Mesendoderm (in vitro differentiated cells): Measurements from ENCODE around the gene GBF1. TPM values are rescaled to one million over a fixed set of nuclear protein-coding genes. Genes with fewer than 3 reads are reported as not detected.

Experiments used
- DNase-seq: peaks from one replicate; pipeline ENCODE4 v3.0.0; 2013
- H2AK5ac ChIP-seq: 2 replicates; pipeline ENCODE4 v1.6.1; 2013; ENCODE audit warnings: low read length, inconsistent platforms
- H2BK120ac ChIP-seq: 2 replicates; pipeline ENCODE4 v1.6.1; 2013; ENCODE audit warnings: low read depth, mild to moderate bottlenecking, low read length, moderate library complexity, mixed read lengths
- H2BK15ac ChIP-seq: replicated peaks from 2 replicates; pipeline ENCODE4 v1.6.1; 2013; ENCODE audit warnings: low read depth, mild to moderate bottlenecking, moderate library complexity
- H2BK5ac ChIP-seq: 2 replicates; pipeline ENCODE4 v1.6.1; 2013; ENCODE audit warnings: low read length, inconsistent platforms
- H3K18ac ChIP-seq: 2 replicates; pipeline ENCODE4 v1.6.1; 2013; ENCODE audit warnings: mild to moderate bottlenecking, low read length, mixed read lengths
- H3K23ac ChIP-seq: one replicate; pipeline ENCODE4 v1.6.1; 2013; ENCODE audit warnings: low read length
- H3K27ac ChIP-seq: 2 replicates; pipeline ENCODE4 v1.5.1; 2013; ENCODE audit warnings: low read depth, mild to moderate bottlenecking, inconsistent platforms, low read length, moderate library complexity
- H3K27me3 ChIP-seq: 2 replicates; pipeline ENCODE4 v1.6.1; 2013; ENCODE audit warnings: low read length, control low read depth, mild to moderate bottlenecking, inconsistent platforms; ENCODE audit not compliant: insufficient read depth, poor library complexity
- H3K36me3 ChIP-seq: 2 replicates; pipeline ENCODE4 v1.6.1; 2013; ENCODE audit warnings: low read length, inconsistent platforms; ENCODE audit not compliant: control insufficient read depth, insufficient read depth
- H3K4ac ChIP-seq: one replicate; pipeline ENCODE4 v1.6.1; 2013; ENCODE audit warnings: low read depth, mild to moderate bottlenecking, low read length, moderate library complexity
- H3K4me1 ChIP-seq: 2 replicates; pipeline ENCODE4 v1.6.1; 2013; ENCODE audit warnings: low read depth, low read length, inconsistent platforms; ENCODE audit not compliant: control insufficient read depth
- H3K4me2 ChIP-seq: 2 replicates; pipeline ENCODE4 v1.6.1; 2013; ENCODE audit warnings: low read length
- H3K4me3 ChIP-seq: 2 replicates; pipeline ENCODE4 v1.5.1; 2013; ENCODE audit warnings: mild to moderate bottlenecking, low read length
- H3K56ac ChIP-seq: one replicate; pipeline ENCODE4 v1.6.1; 2013; ENCODE audit warnings: low read length
- H3K79me1 ChIP-seq: 2 replicates; pipeline ENCODE4 v1.6.1; 2013; ENCODE audit warnings: low read length, inconsistent platforms
- H3K79me2 ChIP-seq: 2 replicates; pipeline ENCODE4 v1.6.1; 2013; ENCODE audit warnings: mild to moderate bottlenecking, low read length; ENCODE audit not compliant: control insufficient read depth, insufficient read depth
- H3K9ac ChIP-seq: 2 replicates; pipeline ENCODE4 v1.6.1; 2013; ENCODE audit warnings: low read length, inconsistent platforms
- H4K5ac ChIP-seq: one replicate; pipeline ENCODE4 v1.6.1; 2013; ENCODE audit warnings: low read length
- H4K8ac ChIP-seq: one replicate; pipeline ENCODE4 v1.6.1; 2013; ENCODE audit warnings: low read depth, mild to moderate bottlenecking, control low read depth, low read length, moderate library complexity
- WGBS: extraction: QIAGEN DNeasy Blood & Tissue Kit; methylation state at CpG from one replicate; pipeline ENCODE4 v1.1.7; 2013; ENCODE audit warnings: low lambda C conversion rate, missing lambda C conversion rate; ENCODE audit not compliant: insufficient coverage; ENCODE audit errors: extremely low coverage; 5-methylcytosine and 5-hydroxymethylcytosine counted together
- polyA plus RNA-seq, 2 experiments: library from polyadenylated mRNA; stranded (reverse); fragments of 200-250 nt; gene quantifications; one replicate each; pipeline ENCODE4 v1.2.3, GENCODE V29; 2013

Gene GBF1, protein sequence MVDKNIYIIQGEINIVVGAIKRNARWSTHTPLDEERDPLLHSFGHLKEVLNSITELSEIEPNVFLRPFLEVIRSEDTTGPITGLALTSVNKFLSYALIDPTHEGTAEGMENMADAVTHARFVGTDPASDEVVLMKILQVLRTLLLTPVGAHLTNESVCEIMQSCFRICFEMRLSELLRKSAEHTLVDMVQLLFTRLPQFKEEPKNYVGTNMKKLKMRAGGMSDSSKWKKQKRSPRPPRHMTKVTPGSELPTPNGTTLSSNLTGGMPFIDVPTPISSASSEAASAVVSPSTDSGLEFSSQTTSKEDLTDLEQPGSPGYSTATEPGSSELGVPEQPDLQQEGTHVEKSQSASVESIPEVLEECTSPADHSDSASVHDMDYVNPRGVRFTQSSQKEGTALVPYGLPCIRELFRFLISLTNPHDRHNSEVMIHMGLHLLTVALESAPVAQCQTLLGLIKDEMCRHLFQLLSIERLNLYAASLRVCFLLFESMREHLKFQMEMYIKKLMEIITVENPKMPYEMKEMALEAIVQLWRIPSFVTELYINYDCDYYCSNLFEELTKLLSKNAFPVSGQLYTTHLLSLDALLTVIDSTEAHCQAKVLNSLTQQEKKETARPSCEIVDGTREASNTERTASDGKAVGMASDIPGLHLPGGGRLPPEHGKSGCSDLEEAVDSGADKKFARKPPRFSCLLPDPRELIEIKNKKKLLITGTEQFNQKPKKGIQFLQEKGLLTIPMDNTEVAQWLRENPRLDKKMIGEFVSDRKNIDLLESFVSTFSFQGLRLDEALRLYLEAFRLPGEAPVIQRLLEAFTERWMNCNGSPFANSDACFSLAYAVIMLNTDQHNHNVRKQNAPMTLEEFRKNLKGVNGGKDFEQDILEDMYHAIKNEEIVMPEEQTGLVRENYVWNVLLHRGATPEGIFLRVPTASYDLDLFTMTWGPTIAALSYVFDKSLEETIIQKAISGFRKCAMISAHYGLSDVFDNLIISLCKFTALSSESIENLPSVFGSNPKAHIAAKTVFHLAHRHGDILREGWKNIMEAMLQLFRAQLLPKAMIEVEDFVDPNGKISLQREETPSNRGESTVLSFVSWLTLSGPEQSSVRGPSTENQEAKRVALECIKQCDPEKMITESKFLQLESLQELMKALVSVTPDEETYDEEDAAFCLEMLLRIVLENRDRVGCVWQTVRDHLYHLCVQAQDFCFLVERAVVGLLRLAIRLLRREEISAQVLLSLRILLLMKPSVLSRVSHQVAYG (N-terminal part only)
- polyA plus RNA-seq (2013, experiment 1 of 2), result 11.9 TPM
- polyA plus RNA-seq (2013, experiment 2 of 2), result 11.5 TPM

DNA sequence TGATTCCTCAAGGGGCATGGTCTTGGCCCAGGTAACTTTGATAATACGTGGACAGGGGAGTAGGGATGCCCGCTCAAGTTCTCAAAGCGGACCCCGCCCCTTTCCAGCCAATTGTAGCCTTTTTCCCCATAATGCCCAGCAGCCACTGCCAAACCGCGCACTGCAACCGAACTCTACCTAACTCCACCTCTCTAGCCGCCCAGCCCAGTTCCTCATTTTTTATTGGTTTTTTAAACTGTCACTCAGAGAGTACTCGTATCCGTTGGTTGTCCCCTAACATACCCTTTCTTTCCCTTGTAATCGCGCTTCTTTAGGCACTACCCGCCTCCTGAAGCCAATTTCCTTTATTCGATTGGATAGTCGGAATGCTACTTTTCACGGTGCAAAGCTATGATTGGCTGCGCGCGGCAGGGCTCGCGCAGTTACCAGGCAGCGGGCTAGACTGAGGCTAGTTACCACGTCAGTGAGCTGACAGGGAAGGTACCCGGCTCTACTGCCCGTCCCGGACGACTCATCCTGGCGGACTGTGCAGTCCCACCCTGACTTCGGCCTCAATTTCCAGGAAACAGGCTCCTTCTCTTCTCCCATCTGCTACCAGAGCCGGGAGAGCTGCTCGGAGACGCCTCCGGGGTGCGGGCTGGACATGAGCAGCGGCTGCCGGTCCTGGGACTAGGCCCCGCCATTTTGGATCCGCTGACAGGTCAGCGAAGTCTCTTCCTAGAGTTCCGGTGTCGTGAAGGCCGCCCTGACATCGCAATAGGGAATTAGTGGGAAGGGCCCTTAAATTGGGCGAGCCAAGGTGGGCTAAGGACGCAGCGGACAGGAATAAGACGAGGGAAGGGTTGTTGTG lies at the start of gene GBF1:
GBF1 (plus strand) TSS at position 451 of the 850 bp plus-strand sequence. CDS start 13,407 bp downstream, outside the sequence.
- Histone ChIP-seq H3K79me2 (peaks cover 21% of the 10 kb centered on the region), H2BK15ac (no peak within 1 kb of the TSS), H3K4ac (peak within 1 kb of the TSS; percentile 5), H3K9ac (peak within 1 kb of the TSS; percentile 80), H3K27me3 (peaks cover 9% of the 10 kb centered on the region), H3K56ac (peak within 1 kb of the TSS; percentile 93), H4K5ac (peak within 1 kb of the TSS; percentile 62), H2BK5ac (no peak within 1 kb of the TSS), H3K27ac (peak within 1 kb of the TSS; percentile 14), H3K4me1 (peaks cover 10% of the 10 kb centered on the region), H3K23ac (peak within 1 kb of the TSS; percentile 55), H2AK5ac (no peak within 1 kb of the TSS), H3K4me2 (peak within 1 kb of the TSS; percentile 91), H2BK120ac (no peak within 1 kb of the TSS), H4K8ac (peak within 1 kb of the TSS; percentile 68), H3K79me1 (peaks cover 15% of the 10 kb centered on the region), H3K18ac (peak within 1 kb of the TSS; percentile 62), H3K36me3 (no peaks in the 10 kb centered on the region), H3K4me3 (peak within 1 kb of the TSS; percentile 79)
- DNase-seq, result peak; percentile 100
- WGBS, result no CpG with 5 or more reads among the region's 47 CpGs

DNA sequence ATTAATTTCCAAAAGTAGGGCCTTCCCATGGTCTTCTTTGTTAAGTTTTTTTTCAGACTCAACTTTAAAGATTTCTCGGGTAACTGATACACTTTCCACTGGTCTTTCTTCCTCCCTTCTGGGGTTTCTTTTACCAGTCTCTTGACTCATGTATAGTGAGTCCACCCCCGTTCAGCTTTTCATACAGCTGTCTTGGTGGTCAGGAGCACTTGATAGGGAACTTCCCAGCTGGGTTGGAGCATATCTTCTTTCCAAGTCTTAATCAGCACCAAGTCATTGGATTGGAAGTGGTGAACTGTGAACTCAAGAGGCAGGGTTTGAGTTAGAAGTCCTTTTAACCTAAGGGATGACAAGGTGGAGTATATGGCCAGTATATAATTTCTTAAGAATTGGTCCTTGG lies 48.4 kb upstream of the GBF1 start:
- Histone ChIP-seq H3K27ac (no peak overlapping the region), H3K23ac (no peak overlapping the region), H2BK5ac (no peak overlapping the region), H3K4me3 (no peak overlapping the region), H2BK15ac (no peak overlapping the region), H4K8ac (no peak overlapping the region), H3K36me3 (no peaks in the 10 kb centered on the region), H3K9ac (no peak overlapping the region), H3K4ac (no peak overlapping the region), H3K4me1 (no peaks in the 10 kb centered on the region), H3K79me1 (no peaks in the 10 kb centered on the region), H2AK5ac (no peak overlapping the region), H3K56ac (no peak overlapping the region), H3K18ac (no peak overlapping the region), H4K5ac (no peak overlapping the region), H3K27me3 (no peaks in the 10 kb centered on the region), H3K79me2 (no peaks in the 10 kb centered on the region), H2BK120ac (no peak overlapping the region), H3K4me2 (no peak overlapping the region)
- no peak for DNase-seq
- no CpG with 5 or more reads among the region's 2 CpGs for WGBS

DNA sequence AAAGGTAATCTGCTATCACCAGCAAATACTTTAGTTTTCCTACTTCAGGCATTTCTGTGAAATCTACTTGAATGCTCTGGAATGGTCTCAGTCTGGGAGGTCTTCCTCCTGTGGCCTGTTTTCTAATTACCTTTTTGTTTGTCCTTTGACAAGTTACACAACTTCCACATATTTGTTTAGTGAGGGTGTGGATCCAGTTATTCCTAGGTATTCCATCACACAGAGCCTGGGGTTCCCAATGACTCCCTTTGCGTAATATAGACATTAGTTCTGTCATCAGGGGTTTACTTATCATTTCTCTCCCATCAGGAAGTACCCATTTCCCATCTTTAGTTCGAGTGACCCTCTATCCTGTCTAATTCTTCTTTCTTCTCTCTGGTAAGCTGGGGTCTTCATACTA lies 47.3 kb upstream of the GBF1 start:
- Histone ChIP-seq H3K4me2 (no peak overlapping the region), H3K79me1 (no peaks in the 10 kb centered on the region), H3K18ac (no peak overlapping the region), H3K36me3 (no peaks in the 10 kb centered on the region), H3K27me3 (no peaks in the 10 kb centered on the region), H2BK120ac (no peak overlapping the region), H3K79me2 (no peaks in the 10 kb centered on the region), H3K4me1 (no peaks in the 10 kb centered on the region), H2BK15ac (no peak overlapping the region), H3K23ac (no peak overlapping the region), H3K56ac (no peak overlapping the region), H4K8ac (no peak overlapping the region), H3K4ac (no peak overlapping the region), H3K27ac (no peak overlapping the region), H3K9ac (no peak overlapping the region), H2BK5ac (no peak overlapping the region), H3K4me3 (no peak overlapping the region), H2AK5ac (no peak overlapping the region), H4K5ac (no peak overlapping the region)
- WGBS, result no CpG with 5 or more reads among the region's 2 CpGs
- no peak for DNase-seq

DNA sequence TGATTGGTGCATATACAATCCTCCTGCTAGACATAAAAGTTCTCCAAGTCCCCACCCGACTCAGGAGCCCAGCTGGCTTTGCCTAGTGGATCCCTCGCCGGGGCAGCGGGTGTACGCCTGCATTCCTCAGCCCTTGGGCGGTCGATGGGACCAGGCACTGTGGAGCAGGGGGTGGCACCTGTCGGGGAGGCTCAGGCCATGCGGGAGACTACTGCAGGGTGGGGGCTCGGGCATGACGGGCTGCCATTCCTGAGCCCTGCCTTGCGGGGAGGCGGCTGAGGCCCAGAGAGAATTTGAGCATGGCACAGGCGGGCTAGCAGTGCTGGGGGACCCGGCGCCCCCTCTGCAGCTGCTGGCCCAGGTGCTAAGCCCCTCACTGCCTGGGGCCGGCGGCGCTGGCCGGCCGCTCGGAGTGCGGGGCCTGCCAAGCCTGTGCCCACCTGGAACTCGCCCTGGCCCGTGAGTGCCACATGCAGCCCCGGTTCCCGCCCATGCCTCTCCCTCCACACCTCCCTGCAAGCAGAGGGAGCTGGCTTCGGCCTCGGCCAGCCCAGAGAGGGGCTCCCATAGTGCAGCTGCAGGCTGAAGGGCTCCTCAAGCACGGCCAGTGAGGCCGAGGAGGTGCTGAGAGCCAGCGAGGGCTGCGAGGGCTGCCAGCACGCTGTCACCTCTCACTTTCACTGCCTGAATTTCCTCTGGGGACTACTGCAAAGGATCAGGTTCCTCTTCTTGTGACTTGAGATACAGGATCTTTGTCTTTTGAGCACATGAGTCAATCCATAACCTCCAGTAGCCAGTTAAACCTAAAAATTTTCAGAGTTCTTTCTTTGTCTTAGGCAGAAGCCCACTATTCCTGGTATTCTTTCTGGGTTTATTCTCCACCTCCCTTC lies 44.3 kb upstream of the GBF1 start:
- Histone ChIP-seq H3K79me1 (no peaks in the 10 kb centered on the region), H3K23ac (no peak overlapping the region), H3K36me3 (no peaks in the 10 kb centered on the region), H3K9ac (no peak overlapping the region), H3K56ac (no peak overlapping the region), H2BK5ac (no peak overlapping the region), H3K4me1 (no peaks in the 10 kb centered on the region), H2BK15ac (no peak overlapping the region), H3K79me2 (no peaks in the 10 kb centered on the region), H3K4me3 (no peak overlapping the region), H3K18ac (no peak overlapping the region), H3K27me3 (no peaks in the 10 kb centered on the region), H3K4ac (no peak overlapping the region), H4K8ac (no peak overlapping the region), H3K27ac (no peak overlapping the region), H2BK120ac (no peak overlapping the region), H2AK5ac (no peak overlapping the region), H4K5ac (no peak overlapping the region), H3K4me2 (no peak overlapping the region)
- DNase-seq, result no peak
- WGBS, result no CpG with 5 or more reads among the region's 34 CpGs
